ENCODE results near the gene HDAC11.

Gene HDAC11

DNA sequence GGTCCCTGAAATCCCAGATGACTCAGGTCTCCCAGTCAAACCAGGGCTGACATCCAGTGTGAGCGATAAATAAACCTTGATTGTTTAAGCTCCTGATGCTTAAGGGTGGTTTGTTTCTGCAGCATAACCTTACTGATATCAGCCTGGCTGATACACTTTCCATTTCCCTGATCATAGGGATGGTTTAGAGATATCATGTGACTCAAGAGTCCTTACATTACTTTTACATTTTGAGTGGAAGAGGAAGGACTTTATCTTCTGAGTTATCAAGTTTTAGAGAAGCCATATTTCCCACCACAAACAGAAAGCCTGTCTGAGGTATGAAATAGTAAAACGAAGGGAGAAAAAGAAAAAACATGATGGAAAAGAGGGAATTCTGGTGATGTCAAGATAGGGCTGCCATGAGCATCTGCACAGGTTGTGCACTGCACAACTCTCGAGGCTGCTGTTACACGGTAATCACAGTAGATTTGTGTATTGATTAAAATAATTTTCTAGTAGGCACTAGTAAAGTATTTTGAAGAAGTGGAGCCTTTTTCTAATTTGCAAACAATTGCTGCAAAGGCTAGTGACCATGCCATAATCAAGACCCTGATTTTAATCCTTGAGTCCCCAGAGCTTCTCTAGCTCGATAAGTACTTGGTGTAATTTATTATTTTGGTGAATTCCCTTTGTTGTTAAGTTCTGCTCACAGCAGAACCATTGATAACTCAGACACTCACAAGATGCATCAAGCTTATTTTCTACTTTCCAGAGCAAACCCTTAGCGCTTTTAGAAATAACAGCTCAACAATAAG, 34.7 kb downstream of the HDAC11 start:
- H3K4me3 Mint-ChIP-seq: no peak overlapping the region
- no peak for DNase-seq
- H3K4me1 Mint-ChIP-seq: peaks cover 20% of the 10 kb centered on the region
- TF ChIP-seq, protein P1, sequence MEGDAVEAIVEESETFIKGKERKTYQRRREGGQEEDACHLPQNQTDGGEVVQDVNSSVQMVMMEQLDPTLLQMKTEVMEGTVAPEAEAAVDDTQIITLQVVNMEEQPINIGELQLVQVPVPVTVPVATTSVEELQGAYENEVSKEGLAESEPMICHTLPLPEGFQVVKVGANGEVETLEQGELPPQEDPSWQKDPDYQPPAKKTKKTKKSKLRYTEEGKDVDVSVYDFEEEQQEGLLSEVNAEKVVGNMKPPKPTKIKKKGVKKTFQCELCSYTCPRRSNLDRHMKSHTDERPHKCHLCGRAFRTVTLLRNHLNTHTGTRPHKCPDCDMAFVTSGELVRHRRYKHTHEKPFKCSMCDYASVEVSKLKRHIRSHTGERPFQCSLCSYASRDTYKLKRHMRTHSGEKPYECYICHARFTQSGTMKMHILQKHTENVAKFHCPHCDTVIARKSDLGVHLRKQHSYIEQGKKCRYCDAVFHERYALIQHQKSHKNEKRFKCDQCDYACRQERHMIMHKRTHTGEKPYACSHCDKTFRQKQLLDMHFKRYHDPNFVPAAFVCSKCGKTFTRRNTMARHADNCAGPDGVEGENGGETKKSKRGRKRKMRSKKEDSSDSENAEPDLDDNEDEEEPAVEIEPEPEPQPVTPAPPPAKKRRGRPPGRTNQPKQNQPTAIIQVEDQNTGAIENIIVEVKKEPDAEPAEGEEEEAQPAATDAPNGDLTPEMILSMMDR (IDR thresholded peaks at IDR 0.05): no peak
- no peaks in the 10 kb centered on the region for H3K27me3 Mint-ChIP-seq (ENCODE audit: low read depth, poor library complexity)
- peaks cover 5% of the 10 kb centered on the region for H3K36me3 Mint-ChIP-seq (ENCODE audit: low read depth)
- H3K27ac Mint-ChIP-seq: no peak overlapping the region
- H3K9me3 Mint-ChIP-seq: no peaks in the 10 kb centered on the region

GRCh38 chr3:13515786-13516759, 36.0 kb downstream of the HDAC11 start:
- Mint-ChIP-seq H3K36me3 (ENCODE audit: low read depth) (peaks cover 5% of the 10 kb centered on the region), H3K27ac (no peak overlapping the region), H3K4me1 (peaks cover 20% of the 10 kb centered on the region), H3K9me3 (no peaks in the 10 kb centered on the region), H3K4me3 (no peak overlapping the region), H3K27me3 (ENCODE audit: low read depth, poor library complexity) (no peaks in the 10 kb centered on the region)
- no peak for DNase-seq
- TF ChIP-seq, protein P1 (IDR thresholded peaks at IDR 0.05): no peak

- Mint-ChIP-seq H3K4me1 (peaks cover 20% of the 10 kb centered on the region), H3K4me3 (no peak overlapping the region), H3K27ac (no peak overlapping the region), H3K9me3 (peaks cover 7% of the 10 kb centered on the region), H3K27me3 (ENCODE audit: low read depth, poor library complexity) (no peaks in the 10 kb centered on the region), H3K36me3 (ENCODE audit: low read depth) (peaks cover 2% of the 10 kb centered on the region)
- no peak for DNase-seq
- TF ChIP-seq, protein P1 (IDR thresholded peaks at IDR 0.05): no peak
These were observed 36.6 kb downstream of the HDAC11 start for GRCh38 chr3:13516760-13517135.

DNA sequence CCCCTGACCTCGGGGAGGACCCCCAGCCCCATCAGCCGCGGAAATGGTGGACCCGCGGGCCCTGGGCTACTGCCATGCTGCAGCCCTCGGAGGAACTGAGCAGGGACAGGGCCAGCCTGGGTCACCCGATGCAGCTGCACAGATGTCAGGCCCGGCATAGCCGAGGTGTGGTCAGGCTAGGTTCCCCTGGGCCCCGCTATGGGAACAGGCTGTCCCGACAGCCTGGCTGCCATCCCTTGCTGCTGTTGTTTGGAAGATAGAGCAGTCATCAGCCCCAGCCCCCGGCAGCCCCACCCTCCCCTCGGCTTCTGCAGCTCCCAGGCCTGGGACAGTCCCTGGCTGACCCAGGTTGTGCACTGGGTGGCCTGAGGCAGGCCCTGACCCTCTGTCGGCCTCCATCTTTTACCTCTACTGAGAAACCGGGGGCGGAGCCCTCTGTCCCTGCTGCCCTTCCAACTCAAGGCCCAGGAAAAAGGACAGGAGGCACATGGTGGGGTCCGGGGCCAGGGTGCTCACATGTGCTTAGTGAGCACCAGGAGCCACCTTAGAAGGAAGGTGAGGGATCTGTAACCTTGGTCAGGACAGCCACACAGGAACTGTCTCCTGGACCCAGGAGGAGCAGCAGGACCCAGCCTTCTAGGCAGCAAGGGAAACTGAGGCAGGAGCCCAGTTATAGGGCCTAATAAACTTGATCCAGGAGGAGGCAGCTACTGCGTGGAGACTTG, 37.3 kb downstream of the HDAC11 start:
- TF ChIP-seq, protein P1 (IDR thresholded peaks at IDR 0.05): no peak
- Mint-ChIP-seq H3K4me3 (no peak overlapping the region), H3K27ac (no peak overlapping the region), H3K27me3 (ENCODE audit: low read depth, poor library complexity) (no peaks in the 10 kb centered on the region), H3K36me3 (ENCODE audit: low read depth) (no peaks in the 10 kb centered on the region), H3K9me3 (peaks cover 13% of the 10 kb centered on the region), H3K4me1 (peaks cover 16% of the 10 kb centered on the region)
- DNase-seq: no peak

GRCh38 chr3:13518516-13518953, 38.4 kb downstream of the HDAC11 start:
- no peak overlapping the region for H3K27ac Mint-ChIP-seq
- H3K9me3 Mint-ChIP-seq: peaks cover 22% of the 10 kb centered on the region
- peaks cover 13% of the 10 kb centered on the region for H3K4me1 Mint-ChIP-seq
- DNase-seq: no peak
- H3K4me3 Mint-ChIP-seq: no peak overlapping the region
- peaks cover 4% of the 10 kb centered on the region for H3K36me3 Mint-ChIP-seq (ENCODE audit: low read depth)
- TF ChIP-seq, protein P1 (IDR thresholded peaks at IDR 0.05): no peak
- H3K27me3 Mint-ChIP-seq (ENCODE audit: low read depth, poor library complexity): no peaks in the 10 kb centered on the region
